CD1c-positive myeloid dendritic cell (primary cell): ENCODE data around the gene MTA2.
"Not testable (repeated sequence)": the region's sequence is repeated elsewhere in the genome, so short reads cannot be mapped to it uniquely, and the experiment has no call there.

ENCODE experiments used
- DNase-seq: peaks from one replicate; pipeline ENCODE4 v3.0.0-alpha.2; 2016; ENCODE audit errors: extremely low spot score

MTA2 gene

GRCh38 chr11:62592146-62592815 is 9.4 kb downstream of the MTA2 start:
- peak; percentile 28 for DNase-seq

GRCh38 chr11:62591448-62592145 is 10.1 kb downstream of the MTA2 start, which contains the start of gene TUT1:
TSS of gene TUT1 (minus strand) at chr11:62591523. CDS start at chr11:62591485, 38 bp downstream.
- DNase-seq, result peak; percentile 100

GRCh38 chr11:62588966-62589637 is 12.6 kb downstream of the MTA2 start:
- DNase-seq, result no peak

DNA sequence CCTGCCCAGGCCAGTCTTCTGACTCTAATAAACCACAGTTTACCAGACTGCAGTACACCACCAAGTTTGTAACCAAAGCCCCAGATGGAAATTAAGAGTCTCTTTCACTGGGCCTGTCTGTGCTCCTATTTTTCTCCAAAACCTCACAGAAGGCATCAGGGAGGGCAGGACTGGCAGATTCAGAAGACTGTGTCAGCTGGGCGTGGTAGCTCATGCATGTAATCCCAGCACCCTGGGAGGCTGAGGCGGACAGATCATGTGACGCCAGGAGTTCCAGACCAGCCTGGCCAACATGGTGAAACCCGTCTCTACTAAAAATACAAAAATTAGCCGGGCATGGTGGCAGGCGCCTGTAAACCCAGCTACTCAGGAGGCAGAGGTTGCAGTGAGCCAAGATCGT is 16.3 kb downstream of the MTA2 start:
- not testable (repeated sequence) for DNase-seq

GRCh38 chr11:62581735-62582134 is 19.9 kb downstream of the MTA2 start:
- not testable (repeated sequence) for DNase-seq

DNA sequence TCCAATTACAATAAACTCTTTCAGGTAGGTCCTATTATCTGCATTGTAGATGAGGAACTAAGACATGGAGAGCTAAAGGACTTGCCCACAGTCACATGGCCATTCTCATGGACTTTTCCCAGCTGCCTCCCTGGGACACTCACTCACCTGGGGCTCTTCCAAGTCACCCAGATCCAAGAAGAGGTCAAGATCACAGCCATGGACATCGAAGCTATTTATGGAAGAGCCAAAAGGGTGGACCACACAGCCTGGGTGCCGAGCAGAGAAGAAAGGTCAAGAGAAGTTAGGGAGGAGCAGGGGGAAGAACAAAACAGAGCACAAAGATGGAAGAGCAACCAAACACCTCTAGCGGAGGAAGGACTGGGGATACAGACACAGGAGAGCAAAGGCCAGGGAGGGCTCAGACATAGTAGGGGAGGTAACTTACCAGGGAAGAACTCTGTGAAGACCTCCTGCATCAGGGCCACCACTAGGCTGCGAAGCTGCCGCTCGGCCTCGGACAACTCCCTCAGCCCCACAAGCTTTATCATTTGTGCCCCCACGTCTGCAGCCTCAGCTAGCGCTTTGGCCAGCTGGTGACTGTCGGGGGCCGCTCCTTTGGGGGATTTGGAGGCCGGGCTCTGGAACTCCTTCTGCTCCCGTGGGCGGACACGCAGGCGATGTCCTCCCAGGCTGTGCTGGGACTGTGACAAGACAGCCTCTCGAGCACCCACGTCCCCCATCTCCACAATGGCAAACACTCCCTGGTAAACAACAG is 20.5 kb downstream of the MTA2 start:
- DNase-seq, result no peak

DNA sequence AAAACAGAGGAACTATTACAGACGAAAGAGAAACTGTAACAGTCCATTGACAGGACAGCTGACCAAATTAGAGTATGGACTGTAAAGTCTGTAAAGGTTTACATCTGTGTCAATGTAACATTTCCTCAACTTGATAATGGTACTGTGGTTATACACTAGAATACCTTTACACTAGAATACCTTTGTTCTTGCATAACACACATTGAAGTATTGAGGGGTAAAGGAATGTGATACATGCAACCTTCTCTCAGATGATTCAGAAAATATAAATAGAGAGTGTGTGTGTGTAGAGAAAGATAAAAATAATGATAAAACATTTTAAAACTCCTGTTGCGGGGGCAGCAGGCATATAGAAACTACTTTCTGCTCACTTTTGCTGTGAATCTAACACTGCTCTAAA is 22.4 kb downstream of the MTA2 start:
- no peak for DNase-seq

DNA sequence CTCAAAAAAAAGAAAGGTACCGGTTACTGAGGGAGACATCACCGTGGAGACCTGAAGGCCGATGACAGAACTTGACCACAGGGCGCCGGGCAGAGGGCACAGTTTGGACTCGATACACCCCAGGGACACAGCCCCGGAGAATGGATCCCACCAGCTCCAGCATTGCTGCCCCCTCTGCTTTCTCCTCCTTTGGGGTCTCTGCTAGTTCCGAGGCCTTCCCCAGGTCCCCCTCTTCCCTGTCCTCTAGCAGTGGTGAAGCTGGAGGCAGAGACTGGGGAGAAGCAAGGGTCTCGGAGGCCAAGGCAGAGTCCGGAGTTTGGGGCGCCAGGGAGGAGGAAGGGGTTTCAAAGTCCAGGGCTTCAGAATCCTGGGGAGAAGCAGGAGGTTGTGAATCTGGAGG is 23.1 kb downstream of the MTA2 start:
- no peak for DNase-seq

DNA sequence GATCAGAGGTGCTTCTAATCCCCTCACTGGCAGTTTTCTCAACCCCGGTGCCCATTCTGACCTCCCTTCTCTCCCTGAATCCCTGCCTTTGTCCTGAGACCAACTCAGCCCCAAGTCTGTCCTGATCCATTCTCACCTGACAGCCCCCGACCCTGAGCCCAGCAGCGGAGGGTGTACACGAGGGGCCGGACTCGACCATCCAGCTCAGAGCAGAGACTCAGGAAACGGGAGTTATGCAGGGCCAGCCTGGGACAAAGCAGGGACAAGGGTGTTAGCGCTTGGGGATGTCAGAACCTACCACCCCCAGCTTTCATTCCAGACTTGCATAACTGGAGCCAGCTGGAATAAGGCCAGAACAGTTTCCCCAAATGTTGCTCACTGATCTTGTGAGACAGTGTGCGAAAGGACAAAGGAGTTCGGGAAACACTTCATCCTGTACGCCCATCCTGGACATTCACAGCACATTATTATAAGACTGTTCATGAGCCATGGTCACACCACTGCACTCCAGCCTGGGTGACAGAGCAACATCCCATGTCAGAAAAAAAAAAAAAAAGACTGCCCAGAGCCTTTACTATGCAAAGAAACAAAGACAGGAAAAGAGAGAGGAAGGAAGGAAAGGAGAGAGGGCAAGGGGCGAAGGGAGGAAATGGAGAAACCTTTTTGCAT is 24.5 kb downstream of the MTA2 start:
- peak; percentile 51 for DNase-seq

DNA sequence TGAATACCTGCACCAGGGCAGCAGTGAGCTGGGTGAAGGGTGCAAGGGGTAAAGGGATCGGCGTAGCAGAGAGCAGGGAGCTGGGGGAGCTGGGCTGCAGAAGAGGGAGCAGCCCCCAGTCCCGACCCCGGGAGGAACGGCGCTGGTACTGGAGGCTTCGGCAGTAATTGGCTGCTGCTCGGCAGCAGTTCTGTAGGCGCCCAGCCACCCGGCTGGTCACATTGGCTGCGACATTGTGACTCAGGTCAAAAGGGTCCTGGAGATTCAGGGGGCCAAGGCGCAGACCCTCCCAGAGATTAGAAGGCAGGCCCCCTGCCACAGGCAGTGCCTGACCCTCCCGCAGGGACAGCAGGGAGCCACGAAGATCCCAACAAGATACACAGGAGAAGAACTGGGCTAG is 25.8 kb downstream of the MTA2 start:
- DNase-seq, result no peak

DNA sequence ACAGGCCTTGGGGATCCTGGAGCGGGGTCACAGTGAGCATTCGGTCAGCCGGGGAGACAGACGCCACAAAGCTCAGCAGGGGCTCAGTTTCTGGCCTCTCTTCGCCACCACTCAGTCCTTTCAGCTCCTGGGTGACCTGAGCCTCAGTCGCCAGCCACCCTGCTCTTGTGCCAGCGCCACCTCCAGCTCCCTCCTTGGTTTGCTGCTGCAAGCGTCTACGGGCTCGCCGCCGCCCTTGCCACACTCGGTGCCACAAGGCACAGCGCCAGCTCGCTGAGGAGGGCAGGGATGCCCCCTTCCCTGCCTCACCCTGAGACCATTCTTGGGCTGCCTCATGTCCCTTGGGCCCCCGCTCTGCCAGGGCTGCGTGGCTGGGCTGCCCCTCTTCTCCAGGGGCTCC is 26.5 kb downstream of the MTA2 start:
- no peak for DNase-seq

GRCh38 chr11:62574363-62575071 is 27.1 kb downstream of the MTA2 start:
- DNase-seq, result peak; percentile 53

DNA sequence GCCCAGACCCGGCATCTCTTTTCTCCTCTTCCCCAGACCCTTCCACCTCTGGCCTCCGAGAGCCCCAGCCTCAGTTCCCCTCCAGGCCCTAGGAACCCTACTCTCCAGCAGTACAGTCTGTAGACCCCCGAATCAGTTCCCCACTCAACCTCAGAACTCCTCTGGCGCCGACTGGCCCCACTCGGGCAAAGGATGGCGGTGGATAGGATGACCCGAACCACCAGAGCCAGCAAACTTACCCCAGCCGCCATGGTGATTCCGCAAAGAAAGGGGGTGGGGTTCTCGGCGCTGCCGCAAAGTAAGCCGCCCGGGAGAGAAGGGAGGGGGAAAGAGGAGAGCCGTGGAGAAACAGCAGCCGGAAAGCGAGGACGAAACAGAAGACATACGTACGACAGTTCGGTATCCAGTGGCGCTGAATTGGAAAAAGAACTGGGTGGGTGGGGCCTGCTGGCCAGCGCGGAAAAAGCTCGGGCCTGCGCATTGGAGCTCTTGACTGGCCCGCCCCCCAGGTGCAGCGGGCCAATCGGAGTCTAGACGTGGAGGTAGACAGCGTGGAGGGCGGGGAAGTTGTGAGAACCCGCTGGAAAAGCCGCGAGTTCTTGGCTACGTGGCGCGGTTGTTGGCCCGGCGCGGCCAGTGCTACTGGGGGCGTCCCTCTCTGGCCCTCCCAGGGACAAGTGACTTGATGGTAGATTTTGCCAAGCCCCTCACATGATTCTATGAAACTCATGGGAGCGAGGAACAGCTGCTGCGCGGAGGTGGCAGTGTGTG is 27.9 kb downstream of the MTA2 start, which contains the start of gene EEF1G:
Gene EEF1G, minus strand, starts transcription at position 300 of the 771 bp plus-strand sequence. Its CDS starts 49 bp downstream, at position 251.
- peak; percentile 100 for DNase-seq

DNA sequence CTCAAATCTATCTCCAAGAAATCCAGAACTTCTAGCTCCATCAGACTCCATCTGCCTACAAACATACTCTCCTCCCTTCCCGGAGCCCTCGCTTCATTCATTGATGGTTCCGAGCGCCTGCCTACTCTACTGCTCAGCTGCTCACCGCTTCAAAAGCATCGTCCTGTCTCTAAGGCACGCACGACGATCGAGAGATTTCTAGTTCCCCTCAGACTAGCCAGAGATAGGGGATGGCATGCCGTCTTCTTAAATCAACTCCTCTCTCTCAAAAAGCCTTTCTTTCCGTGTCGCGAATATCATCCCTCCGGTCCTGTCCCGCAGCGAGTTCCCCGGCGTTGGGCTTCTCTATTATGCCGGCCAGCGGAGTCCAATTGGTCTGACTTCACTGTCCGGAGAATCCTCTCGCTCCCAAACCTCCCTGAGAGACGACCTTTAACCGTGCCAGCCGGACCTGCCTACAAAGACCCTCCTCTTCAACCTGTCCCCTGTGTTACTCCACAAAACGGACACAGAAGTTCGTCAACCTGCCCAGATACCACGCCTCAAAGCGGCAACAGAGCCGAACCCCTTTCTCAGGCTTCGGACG is 28.6 kb downstream of the MTA2 start:
- DNase-seq, result peak; percentile 19

GRCh38 chr11:62572431-62572830 is 29.2 kb downstream of the MTA2 start:
- no peak for DNase-seq

DNA sequence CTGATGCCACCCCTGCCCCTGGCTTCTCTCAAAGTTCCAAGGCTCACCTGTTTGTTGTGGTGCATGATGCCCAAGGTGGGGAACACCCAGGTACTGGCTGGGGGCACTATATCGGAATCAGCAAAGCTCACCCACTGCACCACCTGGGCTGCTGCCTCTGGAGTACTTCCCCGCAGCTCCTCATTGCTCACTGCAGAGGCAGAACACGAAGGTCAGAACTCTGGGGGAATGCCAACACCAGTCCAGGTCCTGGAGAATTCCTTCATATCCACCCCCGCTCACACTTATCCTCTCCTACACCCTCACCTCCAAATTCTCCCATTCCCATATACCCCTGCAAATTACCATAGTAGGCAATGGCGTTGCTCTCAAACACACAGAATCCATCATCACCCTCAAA is 30.2 kb downstream of the MTA2 start:
- not testable (repeated sequence) for DNase-seq

GRCh38 chr11:62570903-62571302 is 30.8 kb downstream of the MTA2 start:
- not testable (repeated sequence) for DNase-seq

- no peak for DNase-seq
Measured at GRCh38 chr11:62569611-62570010, 32.1 kb downstream of the MTA2 start.

DNA sequence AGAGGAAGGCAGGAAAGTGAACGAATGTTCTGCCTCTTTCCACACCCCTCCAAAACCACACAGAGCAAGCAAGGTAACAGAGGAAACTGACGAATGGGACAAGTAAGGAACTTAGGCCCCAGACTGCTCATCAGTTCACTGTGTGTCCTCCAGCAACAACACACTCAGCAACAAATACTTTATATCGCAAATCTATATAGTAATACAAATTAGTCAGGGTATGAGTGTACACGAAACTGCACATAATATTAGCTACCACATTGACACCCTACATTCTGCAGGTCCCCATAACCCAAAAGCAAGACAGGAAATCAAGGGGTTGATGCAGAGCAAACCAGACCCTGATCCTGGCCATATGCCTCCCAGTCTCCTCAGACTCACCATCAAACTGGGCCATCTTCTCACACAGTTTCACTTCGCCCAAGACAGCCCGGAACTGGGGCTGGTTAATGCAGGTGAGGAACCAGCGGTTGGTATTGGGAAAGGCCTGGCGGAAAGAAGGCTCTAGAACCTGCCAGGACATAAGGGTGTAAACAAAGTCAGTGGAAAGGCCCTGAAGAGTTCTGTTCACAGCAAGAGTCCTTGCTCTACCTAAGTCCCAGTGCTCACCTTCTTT is 34.5 kb downstream of the MTA2 start:
- DNase-seq, result no peak
